GM12878 (cell line): Measurements from ENCODE around the gene FXYD6. TPM values are rescaled to one million over a fixed set of nuclear protein-coding genes. Genes with fewer than 3 reads are reported as not detected.

Experiments used
- ATAC-seq: fragments of 200-7000 bp; cut with Tn5 transposase; 3 replicates; pipeline ENCODE4 v1.9.1; 2020; ENCODE audit warnings: mild to moderate bottlenecking, moderate library complexity
- BruUV-seq: library from RNA; stranded (reverse); fragments of 400-500 nt; replicated peaks from 2 replicates; lab custom pipeline; 2021; lab: Mats Ljungman, UMichigan
- CTCF ChIA-PET: fragments of 300-600 bp; sonication (Branson Sonifier 250); formaldehyde crosslinking; extraction: SDS; loops from one replicate; lab custom pipeline; 2021; ENCODE audit warnings: inconsistent platforms; lab: Yijun Ruan, JAX
- POLR2A ChIA-PET: fragments of 350-600 bp; formaldehyde crosslinking; extraction: SDS; loops from one replicate; lab custom pipeline; 2021; ENCODE audit warnings: inconsistent platforms; lab: Charles Lee
- RAD21 ChIA-PET: fragments of 300-600 bp; sonication (Branson Sonifier 250); formaldehyde crosslinking; loops from one replicate; lab custom pipeline; 2023; ENCODE audit warnings: antibody characterized with exemption; ENCODE audit not compliant: unreplicated experiment; lab: Charles Lee
- SMC1A ChIA-PET: fragments of 300-600 bp; sonication (Branson Sonifier 250); formaldehyde crosslinking; loops from one replicate; lab custom pipeline; 2023; ENCODE audit not compliant: unreplicated experiment, uncharacterized antibody; lab: Charles Lee
- DNase-seq: peaks from one replicate; pipeline ENCODE4 v3.0.0-alpha.2; 2011; ENCODE audit warnings: low read depth, low spot score
- FAIRE-seq: peaks from 3 replicates; lab custom pipeline; 2011; peaks lifted over from hg19 to GRCh38; lab: Jason Lieb, UNC
- H2AFZ ChIP-seq: 2 replicates; pipeline ENCODE4 v1.6.0; 2011; ENCODE audit warnings: low read depth, low read length, control low read depth; ENCODE audit not compliant: control insufficient read depth
- H3K27ac ChIP-seq: 2 replicates; pipeline ENCODE4 v1.5.1; 2011; ENCODE audit warnings: control low read depth; ENCODE audit not compliant: control insufficient read depth, insufficient read depth
- H3K27me3 ChIP-seq, 2 experiments: replicated peaks in 1 of 2; 2 replicates each; pipeline versions ENCODE4 v1.6.0 to v1.6.1; 2011; ENCODE audit warnings: low read length in 1 of 2; ENCODE audit not compliant: control insufficient read depth in 2 of 2, insufficient read depth in 2 of 2
- H3K36me3 ChIP-seq, 2 experiments: 2 replicates each; pipeline ENCODE4 v1.5.1; 2011; ENCODE audit warnings: low read length in 1 of 2; ENCODE audit not compliant: control insufficient read depth in 2 of 2, insufficient read depth in 2 of 2
- H3K4me1 ChIP-seq: 2 replicates; pipeline ENCODE4 v1.6.1; 2011; ENCODE audit warnings: mild to moderate bottlenecking, low read length, moderate library complexity, mixed read lengths; ENCODE audit not compliant: control insufficient read depth, insufficient read depth
- H3K4me2 ChIP-seq: 2 replicates; pipeline ENCODE4 v1.6.0; 2011; ENCODE audit warnings: control low read depth; ENCODE audit not compliant: control insufficient read depth, insufficient read depth
- H3K4me3 ChIP-seq: fragments of 200-600 bp; sonication (generic); 2 replicates; pipeline ENCODE4 v1.5.1; 2016
- H3K79me2 ChIP-seq: 2 replicates; pipeline ENCODE4 v1.6.0; 2011; ENCODE audit warnings: low read length; ENCODE audit not compliant: control insufficient read depth, insufficient read depth
- H3K9ac ChIP-seq: 2 replicates; pipeline ENCODE4 v1.8.0; 2011; ENCODE audit warnings: low read length, control low read depth, mixed read lengths; ENCODE audit not compliant: control insufficient read depth, insufficient read depth
- H3K9me3 ChIP-seq: replicated peaks from 3 replicates; pipeline ENCODE4 v1.5.1; 2011; ENCODE audit warnings: mild to moderate bottlenecking, low read length; ENCODE audit not compliant: control insufficient read depth, insufficient read depth
- H4K20me1 ChIP-seq: 2 replicates; pipeline ENCODE4 v1.6.0; 2011; ENCODE audit not compliant: control insufficient read depth, insufficient read depth
- FOS ChIP-seq: IDR thresholded peaks from 3 replicates; pipeline ENCODE4 v1.6.1; 2011; ENCODE audit warnings: borderline replicate concordance; ENCODE audit not compliant: insufficient read length; ENCODE audit errors: extremely low read depth
- MXI1 ChIP-seq: fragments of 150-350 bp; IDR thresholded peaks from 2 replicates; pipeline ENCODE4 v1.6.1; 2011; ENCODE audit warnings: low read depth, mild to moderate bottlenecking, inconsistent platforms, low read length, improper control_type of control experiment
- NFIC ChIP-seq: IDR thresholded peaks from 2 replicates; pipeline ENCODE4 v1.6.1; 2012; ENCODE audit warnings: low read depth, mild to moderate bottlenecking, inconsistent platforms, low read length, moderate library complexity
- PAX5 ChIP-seq: IDR thresholded peaks from 2 replicates; pipeline ENCODE4 v1.6.1; 2011; ENCODE audit warnings: low read depth, low read length, borderline replicate concordance
- PBX3 ChIP-seq: IDR thresholded peaks from 2 replicates; pipeline ENCODE4 v1.6.1; 2011; ENCODE audit warnings: mild to moderate bottlenecking, low read depth, low read length, moderate library complexity; ENCODE audit not compliant: insufficient replicate concordance
- PKNOX1 ChIP-seq: fragments of 450-650 bp; IDR thresholded peaks from 2 replicates; pipeline ENCODE4 v1.6.1; 2016; ENCODE audit warnings: mild to moderate bottlenecking
- TAF1 ChIP-seq: IDR thresholded peaks from 2 replicates; pipeline ENCODE4 v1.6.1; 2011; ENCODE audit warnings: mild to moderate bottlenecking, low read depth, low read length, borderline replicate concordance
- TBL1XR1 ChIP-seq: IDR thresholded peaks from 2 replicates; pipeline ENCODE4 v1.6.1; 2012; ENCODE audit warnings: low read depth, low read length, improper control_type of control experiment
- TCF3 ChIP-seq: IDR thresholded peaks from 2 replicates; pipeline ENCODE4 v1.6.1; 2012; ENCODE audit warnings: low read depth, mild to moderate bottlenecking, low read length, borderline replicate concordance; ENCODE audit not compliant: insufficient read depth
- ZBTB4 ChIP-seq: fragments of 450-650 bp; formaldehyde crosslinking; IDR thresholded peaks from 2 replicates; pipeline ENCODE4 v1.4.0; 2022; ENCODE audit warnings: mild to moderate bottlenecking, moderate library complexity
- ZZZ3 ChIP-seq: IDR thresholded peaks from 2 replicates; pipeline ENCODE4 v1.6.1; 2011; ENCODE audit warnings: low read depth; ENCODE audit not compliant: control insufficient read depth, insufficient read length
- WGBS: methylation state at CpG from one replicate; pipeline ENCODE4 v1.1.6; 2016; ENCODE audit warnings: low lambda C conversion rate; ENCODE audit not compliant: insufficient replicate concordance, insufficient coverage; ENCODE audit errors: missing lambda C conversion rate; 5-methylcytosine and 5-hydroxymethylcytosine counted together
- in situ Hi-C: fragments of 300-500 bp; cut with MboI; formaldehyde crosslinking; loops from 9 replicates; pipeline ENCODE4 v1.14.3; 2018; ENCODE audit warnings: mixed read lengths
- intact Hi-C: fragments of 100-400 bp; cut with micrococcal nuclease; formaldehyde crosslinking; loops from one replicate; pipeline ENCODE4 v1.14.2; 2022; ENCODE audit not compliant: unreplicated experiment
- polyA plus RNA-seq, 11 experiments: library from polyadenylated mRNA; depleted of rRNA in 4 of 11; unstranded in 6 of 11; stranded (reverse) in 5 of 11; fragments of >200 nt; fragmentation: Nextera tagmentation in 4 of 11; fragmentation: Illumina TruSeq in 1 of 11; extraction: Ambion mirVana in 4 of 11; extraction: Trizol in 1 of 11; gene quantifications; 1 replicate in 1 of 11; 2 replicates in 10 of 11; pipeline versions ENCODE4 v1.2.1 to v1.2.3, GENCODE V29; 2011 to 2016; ENCODE audit warnings: inconsistent platforms in 2 of 11, missing spikeins in 2 of 11, low read depth in 1 of 11
- total RNA-seq, 4 experiments: library from RNA; depleted of rRNA in 3 of 4; stranded (reverse); fragments of >200 nt in 3 of 4; fragmentation: Illumina TruSeq in 1 of 4; extraction: Trizol in 1 of 4; gene quantifications; 2 replicates each; pipeline versions ENCODE4 v1.2.1 to v1.2.3, GENCODE V29; 2013 to 2021

FXYD6 gene
- total and polyA plus RNA-seq, 10 of the 15 experiments (the other 5 are each of a cell fraction or from before 2014, with no cell fraction given), result 0.09 to 2.0 (median 0.23) TPM; not detected in 2

GRCh38 chr11:117841551-117842031 lies 34.9 kb downstream of the FXYD6 start:
- DNase-seq (no peak), ATAC-seq (no peak), FAIRE-seq (no peak)
- RAD21 ChIA-PET, result interaction anchor here (1.0 to 7.2 kb wide), 6 partner anchors 18 to 212 kb away, joined by 3 to 135 read pairs (median 15); partner anchors contain the start of genes FXYD2 and IL10RA
- Histone ChIP-seq H3K4me1 (no peaks in the 10 kb centered on the region; the same call in 1 of the 2 replicates), H3K9me3 (no peaks in the 10 kb centered on the region), H3K79me2 (no peaks in the 10 kb centered on the region), H3K4me2 (no peak overlapping the region), H2AFZ (no peak overlapping the region), H4K20me1 (no peaks in the 10 kb centered on the region), H3K27me3 (peaks cover 0 to 7% of the 10 kb centered on the region in 2 experiments; a peak in 1 of 4 replicates), H3K36me3 (no peaks in the 10 kb centered on the region), H3K9ac (no peak overlapping the region), H3K27ac (no peak overlapping the region), H3K4me3 (no peak overlapping the region)
- TF ChIP-seq ZZZ3 (no peak), PBX3 (no peak), PAX5 (no peak), PKNOX1 (no peak), ZBTB4 (CRISPR knock-in tag) (no peak), NFIC (no peak), FOS (no peak), MXI1 (no peak), TCF3 (no peak), TBL1XR1 (no peak), TAF1 (no peak)
- POLR2A ChIA-PET, result no interaction called here
- WGBS, result 48% methylated on average over 7 of the region's 7 CpGs
- CTCF ChIA-PET, result interaction anchor here (1.0 to 5.9 kb wide), 11 partner anchors 8 to 212 kb away, joined by 3 to 238 read pairs (median 17); partner anchors contain the start of gene FXYD2
- intact Hi-C loops, result no loop called here
- SMC1A ChIA-PET, result interaction anchor here (1.1 to 7.9 kb wide), 5 partner anchors 13 to 216 kb away, joined by 3 to 163 read pairs (median 8); partner anchors contain the start of gene FXYD2
- BruUV-seq, result no TSS peak
- in situ Hi-C loops, result loop anchor here (5.0 kb wide), 2 partner anchors 106 to 216 kb away; no protein-coding TSS in a partner anchor
